OCI-M1 (cell line): ENCODE results near the gene YKT6.

Experiments
- DNase-seq: peaks from one replicate; lab custom pipeline; 2025; lab: John Stamatoyannopoulos, UW

Gene YKT6

GRCh38 chr7:44218418-44219201 is 17.8 kb downstream of the YKT6 start:
- no peak for DNase-seq

DNA sequence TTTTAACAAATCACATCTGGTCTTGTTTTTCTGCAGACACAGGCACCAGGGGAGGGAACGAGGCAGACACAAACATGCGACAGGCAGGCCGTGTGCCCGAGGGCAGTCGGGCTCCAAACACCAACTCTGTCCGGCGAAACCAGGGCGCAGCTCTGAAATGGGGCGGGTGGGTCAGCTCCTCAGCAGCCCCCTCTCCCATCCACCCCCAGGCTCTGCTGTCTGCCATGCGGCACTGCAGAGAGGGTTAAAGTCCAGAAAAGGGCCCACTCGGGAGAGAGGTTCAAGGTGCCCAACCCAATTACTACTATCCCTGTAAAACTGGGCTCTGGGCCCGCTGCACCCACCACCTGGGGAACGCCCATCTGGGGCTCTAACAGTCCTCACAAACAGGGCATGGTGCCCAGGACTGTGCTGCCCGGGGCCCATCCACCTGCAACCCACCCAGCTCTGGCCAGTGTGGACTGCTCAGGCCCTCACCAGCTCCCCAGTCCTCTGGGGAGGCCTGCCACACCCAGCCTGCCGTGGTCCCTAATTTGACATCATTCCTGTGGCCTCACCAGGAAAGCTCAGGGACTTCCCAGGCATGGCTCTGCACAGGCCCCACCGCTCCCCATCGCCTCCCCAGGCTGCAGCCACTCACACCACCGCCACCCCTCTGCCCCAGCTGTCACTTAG is 18.7 kb downstream of the YKT6 start:
- no peak for DNase-seq

GRCh38 chr7:44220046-44220357 is 19.2 kb downstream of the YKT6 start:
- DNase-seq: no peak

GRCh38 chr7:44220358-44221112 is 19.8 kb downstream of the YKT6 start:
- no peak for DNase-seq

DNA sequence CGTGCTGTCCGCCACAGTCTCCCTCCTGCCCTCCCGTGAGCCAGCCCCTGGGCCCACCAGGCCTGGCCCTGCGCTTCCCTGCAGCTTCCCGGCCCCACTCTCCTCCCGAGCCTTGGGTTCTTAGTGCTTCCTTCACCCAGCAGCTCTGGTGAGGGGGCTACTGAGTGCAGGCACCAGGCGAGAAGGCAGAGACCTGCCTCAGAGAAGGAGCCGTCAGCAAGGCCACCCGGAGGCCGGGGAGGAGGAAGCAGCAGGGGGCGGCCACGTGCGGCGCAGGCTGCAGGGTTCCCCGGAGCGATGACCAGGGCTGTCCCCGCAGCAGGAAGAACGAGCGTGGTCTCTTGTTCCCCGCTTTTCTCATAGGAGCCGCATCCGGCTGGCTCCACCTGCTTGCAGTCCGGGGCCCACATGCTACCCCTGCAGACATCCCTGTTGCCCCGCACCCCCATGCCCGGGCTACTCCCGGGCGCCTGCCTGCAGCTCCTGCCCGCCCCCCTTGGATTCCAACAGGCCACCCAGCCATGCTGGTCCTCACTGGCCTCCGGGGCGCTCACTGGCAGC is 20.5 kb downstream of the YKT6 start:
- no peak for DNase-seq

GRCh38 chr7:44222074-44222473 is 21.3 kb downstream of the YKT6 start:
- no peak for DNase-seq

DNA sequence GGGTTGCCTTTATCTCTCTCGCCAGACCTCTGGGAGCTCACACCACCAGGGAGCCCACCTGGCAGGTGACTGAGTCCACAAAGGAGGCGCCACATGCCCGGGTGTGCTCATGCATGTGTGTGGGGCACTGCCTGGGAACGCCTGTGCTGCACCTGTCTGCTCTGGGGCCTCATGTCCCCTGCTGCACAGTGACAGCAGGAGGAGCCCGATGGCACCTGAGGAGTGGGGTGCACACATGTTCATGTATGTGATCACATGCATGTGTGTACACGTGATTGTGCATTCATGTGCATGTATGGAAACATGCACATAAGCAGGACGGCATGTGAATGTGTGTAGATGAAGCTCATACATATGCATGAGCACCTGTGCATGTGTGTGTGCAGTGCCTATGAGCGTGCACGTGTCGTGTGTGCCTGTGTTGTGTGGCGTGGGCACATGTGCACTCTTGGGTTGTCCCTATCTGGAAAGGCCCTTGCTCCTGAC is 22.0 kb downstream of the YKT6 start:
- DNase-seq: no peak

DNA sequence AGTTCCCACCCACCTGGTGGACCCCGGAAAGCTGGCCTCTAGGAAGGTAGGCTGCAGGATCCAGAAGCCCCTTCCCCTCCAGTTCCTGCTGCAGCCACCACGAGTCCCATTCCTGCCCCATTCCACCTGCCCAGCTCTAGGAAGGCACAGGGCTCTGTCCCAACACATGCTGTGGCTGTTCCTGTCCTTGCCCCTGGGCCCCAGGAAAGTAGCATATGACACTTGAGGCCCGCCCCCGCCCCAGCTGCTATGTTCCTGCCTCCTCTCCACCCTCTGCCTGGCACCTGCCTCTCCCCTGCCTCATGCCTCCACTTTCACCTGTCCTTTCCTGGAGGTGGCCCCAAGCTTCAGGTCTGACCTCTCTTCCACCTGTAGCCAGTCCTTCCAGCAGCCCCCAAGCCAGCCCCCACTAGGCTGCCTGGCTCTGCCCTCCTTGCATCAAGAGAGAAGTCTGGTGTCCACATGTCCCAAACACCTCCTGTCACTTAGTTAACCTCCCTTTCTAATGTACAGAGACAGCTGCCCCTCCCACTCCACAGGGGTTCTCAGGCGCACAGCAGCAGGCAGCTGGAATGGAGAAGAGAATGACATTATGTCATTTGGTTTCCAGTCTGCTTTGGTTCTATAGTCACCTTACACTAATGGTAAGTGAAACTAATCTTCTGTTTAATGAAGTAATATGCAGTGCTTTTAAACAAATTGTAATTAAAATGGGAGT is 22.7 kb downstream of the YKT6 start:
- DNase-seq: no peak

GRCh38 chr7:44224080-44224973 is 23.5 kb downstream of the YKT6 start:
- DNase-seq: no peak

DNA sequence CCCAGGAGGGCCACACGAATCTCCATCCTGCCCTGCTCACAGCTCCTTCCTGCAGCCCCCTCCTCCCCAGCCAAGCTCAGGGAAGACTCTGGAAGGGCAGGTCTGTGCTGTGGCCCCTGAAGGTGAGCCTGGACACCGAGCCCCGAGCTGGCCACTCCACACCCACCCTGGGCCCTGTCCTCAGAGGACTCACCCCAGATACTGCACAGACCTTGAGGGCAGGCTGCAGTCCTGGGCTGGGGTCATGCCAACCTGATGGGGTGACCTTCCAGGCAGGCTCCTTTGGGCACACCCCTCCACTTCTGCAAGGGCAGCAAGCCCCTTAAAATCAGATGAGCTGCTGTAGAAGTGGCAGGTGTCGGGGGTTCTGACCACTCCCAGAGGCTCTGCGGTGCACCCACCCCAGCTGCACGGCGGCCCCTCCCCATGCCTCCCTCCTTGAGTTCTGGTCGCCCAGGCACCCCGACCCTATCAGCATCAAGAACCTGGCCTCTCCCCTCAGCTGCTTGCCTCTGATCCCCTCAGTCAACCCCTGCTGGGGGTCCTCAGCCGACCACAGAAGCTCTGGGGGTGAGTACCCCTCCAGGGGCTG is 24.3 kb downstream of the YKT6 start:
- no peak for DNase-seq

DNA sequence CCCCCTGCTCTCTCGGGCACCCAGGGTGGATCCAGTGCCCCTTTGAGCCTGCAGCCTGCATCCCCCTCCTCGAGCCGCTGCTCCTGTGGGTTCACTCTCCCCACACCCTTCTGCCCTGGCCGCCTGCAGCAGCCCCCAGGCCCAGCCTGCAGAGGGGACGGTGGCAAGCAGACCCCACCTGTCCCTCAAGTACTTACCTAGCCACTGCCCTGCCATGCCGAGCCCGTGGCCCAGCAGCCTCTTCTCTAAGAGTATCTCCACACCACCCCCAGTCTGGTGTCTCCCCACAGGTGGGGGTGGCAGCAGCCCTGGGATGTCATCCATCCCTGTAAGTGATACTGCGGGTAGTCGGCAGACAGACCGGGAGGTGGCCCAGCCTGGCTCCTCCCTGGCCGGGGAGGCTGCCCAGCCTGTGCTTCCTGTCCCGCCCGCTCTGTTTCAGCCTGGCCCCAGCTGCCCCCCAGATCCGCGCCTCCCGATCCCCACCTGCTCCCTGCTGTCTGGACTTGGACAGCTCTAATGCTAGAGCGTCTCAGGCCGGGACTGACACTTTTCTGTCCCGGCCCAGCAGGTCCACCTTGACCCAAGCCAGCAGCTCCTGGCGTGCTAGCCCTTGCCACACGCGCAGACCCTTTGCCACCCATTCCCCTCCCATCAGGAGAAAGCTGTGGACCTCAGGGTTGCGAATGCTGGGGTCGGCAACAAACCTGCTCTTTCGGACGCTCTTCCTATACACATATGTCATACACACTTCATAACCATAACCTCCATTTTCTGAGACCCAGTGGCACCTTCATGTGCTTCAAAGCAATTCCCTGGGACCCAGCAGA is 25.0 kb downstream of the YKT6 start:
- DNase-seq: no peak

- no peak for DNase-seq
These were observed 25.6 kb downstream of the YKT6 start for GRCh38 chr7:44226396-44226753.

DNA sequence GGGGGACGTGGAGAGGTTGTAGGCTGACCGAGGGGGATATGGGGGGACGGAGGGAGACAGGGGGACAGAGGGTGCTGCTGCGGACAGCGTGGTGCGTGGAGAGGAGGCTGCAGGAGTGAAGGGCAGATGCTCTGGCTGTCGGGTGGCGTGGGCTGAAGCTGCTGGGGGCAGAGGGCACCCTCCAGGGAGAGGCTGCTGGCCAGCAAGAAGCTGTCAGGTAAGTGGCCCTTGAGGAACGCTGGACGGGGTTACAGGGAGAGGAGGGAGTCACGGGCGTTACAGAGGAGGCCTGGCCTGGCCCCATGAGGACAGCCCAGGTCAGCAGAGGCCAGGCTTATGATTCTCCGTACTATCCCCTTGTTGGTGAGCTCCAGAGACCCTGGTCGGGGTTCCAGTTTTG is 27.1 kb downstream of the YKT6 start:
- no peak for DNase-seq

GRCh38 chr7:44228571-44229350 is 28.0 kb downstream of the YKT6 start:
- no peak for DNase-seq

DNA sequence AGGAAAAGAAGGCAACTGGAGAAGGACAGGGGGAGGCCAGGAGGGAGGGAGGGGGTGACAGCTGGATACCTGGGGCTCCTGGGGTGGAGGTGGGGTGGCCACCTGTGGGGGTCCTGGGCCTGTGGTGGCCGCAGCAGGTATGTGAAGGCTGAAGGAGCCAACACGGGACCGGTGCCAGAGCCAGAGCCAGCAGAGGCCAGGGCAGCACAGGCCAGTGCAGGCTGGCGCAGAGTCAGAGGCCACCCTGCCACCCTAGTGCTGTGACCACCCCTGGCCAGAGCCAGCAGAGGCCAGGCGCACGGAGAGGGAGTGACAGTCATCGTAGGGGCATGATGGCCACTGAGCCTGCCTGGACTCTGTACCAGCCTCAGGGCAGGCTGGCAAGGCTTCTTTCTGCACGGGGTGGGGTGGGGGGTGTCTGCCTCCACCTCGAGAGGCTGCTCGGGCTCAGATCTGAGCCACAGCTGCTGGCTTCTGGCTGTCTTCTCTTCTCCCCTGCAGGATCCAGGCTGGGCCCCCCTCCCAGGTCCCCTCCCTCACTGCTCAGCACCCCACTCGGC is 28.8 kb downstream of the YKT6 start:
- DNase-seq: no peak

DNA sequence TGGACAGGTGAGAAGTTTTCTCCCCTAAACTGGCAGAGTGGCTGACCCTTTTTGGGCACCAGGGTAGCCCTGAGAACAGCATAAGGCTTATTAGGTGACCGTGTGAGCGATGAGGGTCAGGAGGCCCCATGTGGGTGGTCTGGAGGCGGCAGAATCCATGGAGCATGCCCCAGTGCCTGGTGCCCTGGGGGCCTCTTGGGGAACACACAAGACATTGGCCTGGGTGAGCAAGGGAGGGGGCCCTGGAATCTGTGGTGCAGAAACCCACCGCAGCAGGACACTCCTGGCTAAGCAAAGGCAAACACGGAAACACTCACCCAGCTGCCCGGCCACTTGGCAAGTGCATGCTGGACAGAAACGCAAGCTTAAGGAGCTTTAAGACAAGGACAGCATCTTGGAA is 29.5 kb downstream of the YKT6 start:
- DNase-seq: no peak

GRCh38 chr7:44231088-44231487 is 30.3 kb downstream of the YKT6 start:
- DNase-seq: no peak

- DNase-seq: no peak
These were observed 31.6 kb downstream of the YKT6 start for GRCh38 chr7:44232396-44232795.
